ENCODE measurements around the gene MIOX. TPM values are rescaled to one million over a fixed set of nuclear protein-coding genes. Genes with fewer than 3 reads are reported as not detected.

Gene MIOX
- total and polyA plus RNA-seq, 10 donors, result 0.24 to 2.2 (median 0.26) TPM; not detected in 6

GRCh38 chr22:50529897-50530579 lies 43.4 kb downstream of the MIOX start, which contains the start of gene TYMP:
TYMP (minus strand) TSS chr22:50530012; CDS start chr22:50529709, 303 bp downstream.
- intact Hi-C loops (cut with DNase I; ENCODE audit: low total_unique reads), result no loop called here
- peaks cover 20 to 96% (median 77%) of the 10 kb centered on the region in 6 donors for H3K4me1 ChIP-seq

GRCh38 chr22:50530580-50530876 lies 43.9 kb downstream of the MIOX start:
- TF ChIP-seq POLR2A (IDR thresholded peaks at IDR 0.05), result no peak
- TF ChIP-seq, protein P1, sequence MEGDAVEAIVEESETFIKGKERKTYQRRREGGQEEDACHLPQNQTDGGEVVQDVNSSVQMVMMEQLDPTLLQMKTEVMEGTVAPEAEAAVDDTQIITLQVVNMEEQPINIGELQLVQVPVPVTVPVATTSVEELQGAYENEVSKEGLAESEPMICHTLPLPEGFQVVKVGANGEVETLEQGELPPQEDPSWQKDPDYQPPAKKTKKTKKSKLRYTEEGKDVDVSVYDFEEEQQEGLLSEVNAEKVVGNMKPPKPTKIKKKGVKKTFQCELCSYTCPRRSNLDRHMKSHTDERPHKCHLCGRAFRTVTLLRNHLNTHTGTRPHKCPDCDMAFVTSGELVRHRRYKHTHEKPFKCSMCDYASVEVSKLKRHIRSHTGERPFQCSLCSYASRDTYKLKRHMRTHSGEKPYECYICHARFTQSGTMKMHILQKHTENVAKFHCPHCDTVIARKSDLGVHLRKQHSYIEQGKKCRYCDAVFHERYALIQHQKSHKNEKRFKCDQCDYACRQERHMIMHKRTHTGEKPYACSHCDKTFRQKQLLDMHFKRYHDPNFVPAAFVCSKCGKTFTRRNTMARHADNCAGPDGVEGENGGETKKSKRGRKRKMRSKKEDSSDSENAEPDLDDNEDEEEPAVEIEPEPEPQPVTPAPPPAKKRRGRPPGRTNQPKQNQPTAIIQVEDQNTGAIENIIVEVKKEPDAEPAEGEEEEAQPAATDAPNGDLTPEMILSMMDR (IDR thresholded peaks at IDR 0.05 in 8 of 11, conservative IDR thresholded peaks at IDR 0.05 in 3 of 11), result no peak
- TF ChIP-seq POLR2AphosphoS5 (IDR thresholded peaks at IDR 0.05), result no peak
- peaks cover 0 to 18% (median 0%) of the 10 kb centered on the region in 6 donors for H3K36me3 ChIP-seq
- H3K9me3 ChIP-seq, result no peaks in the 10 kb centered on the region
- peaks cover 20 to 98% (median 77%) of the 10 kb centered on the region in 6 donors for H3K4me1 ChIP-seq
- H3K27me3 ChIP-seq (replicated peaks in 1 of 7), result no peaks in the 10 kb centered on the region
- DNase-seq, result no peak
- 1 to 2% (median 1%) methylated on average over 14 to 21 of the region's 21 CpGs for WGBS, 5 donors
- peak overlapping the region; percentile 50 to 97 (median 64) for H3K4me3 ChIP-seq
- H3K27ac ChIP-seq, result peak overlapping the region; percentile 97 to 100 (median 99)
- intact Hi-C loops (cut with DNase I; ENCODE audit: low total_unique reads), result no loop called here

More at GRCh38 chr22:50529897-50530579, 43.4 kb downstream of the MIOX start, which contains the start of gene TYMP:
- peak within 1 kb of the TSS; percentile 50 to 97 (median 64) for H3K4me3 ChIP-seq
- H3K36me3 ChIP-seq, result peaks cover 0 to 18% (median 0%) of the 10 kb centered on the region in 6 donors
- peak; percentile 97 for DNase-seq
- no peaks in the 10 kb centered on the region for H3K9me3 ChIP-seq
- no peaks in the 10 kb centered on the region for H3K27me3 ChIP-seq (replicated peaks in 1 of 7)
- WGBS, 5 donors, result 0 to 1% (median 1%) methylated on average over 3 to 92 of the region's 92 CpGs
- TF ChIP-seq POLR2AphosphoS5 (IDR thresholded peaks at IDR 0.05) (peak; percentile 90 to 91 (median 91)), POLR2A (IDR thresholded peaks at IDR 0.05) (peak; percentile 46 to 74 (median 63))
- TF ChIP-seq, protein P1 (IDR thresholded peaks at IDR 0.05 in 8 of 11, conservative IDR thresholded peaks at IDR 0.05 in 3 of 11), result peak in 1 of 11 experiments; percentile 42
- peak within 1 kb of the TSS; percentile 97 to 100 (median 99) for H3K27ac ChIP-seq

- TF ChIP-seq POLR2A (IDR thresholded peaks at IDR 0.05), result peak; percentile 78 to 88 (median 81)
- TF ChIP-seq, protein P1 (IDR thresholded peaks at IDR 0.05 in 8 of 11, conservative IDR thresholded peaks at IDR 0.05 in 3 of 11), result peak in 1 of 11 experiments; percentile 17
- peak; percentile 93 to 96 (median 95) for TF ChIP-seq POLR2AphosphoS5 (IDR thresholded peaks at IDR 0.05)
- DNase-seq, result peak; percentile 98
- Histone ChIP-seq H3K9me3 (no peaks in the 10 kb centered on the region), H3K27me3 (replicated peaks in 1 of 7) (no peaks in the 10 kb centered on the region), H3K36me3 (peaks cover 0 to 18% (median 0%) of the 10 kb centered on the region in 6 donors), H3K27ac (peak overlapping the region; percentile 97 to 100 (median 99)), H3K4me3 (peak overlapping the region; percentile 50 to 97 (median 64)), H3K4me1 (peaks cover 20 to 99% (median 79%) of the 10 kb centered on the region in 6 donors)
- WGBS, 5 donors, result 2 to 5% (median 3%) methylated on average over 42 to 53 of the region's 53 CpGs
- intact Hi-C loops (cut with DNase I; ENCODE audit: low total_unique reads), result no loop called here
These were observed 44.4 kb downstream of the MIOX start for GRCh38 chr22:50530877-50531545.
